ENCODE results near the gene METTL9.

GRCh38 chr16:21613781-21614180 lies 14.4 kb downstream of the METTL9 start:
- TF ChIP-seq POLR2A (IDR thresholded peaks at IDR 0.05; ENCODE audit: low read depth, low read length), result no peak
- no peak for TF ChIP-seq TAF1 (IDR thresholded peaks at IDR 0.05; ENCODE audit: borderline replicate concordance, low read depth, low read length)
- TF ChIP-seq POLR2AphosphoS5 (IDR thresholded peaks at IDR 0.05; ENCODE audit: low read depth, low read length), result no peak
